NCI-H1105 (cell line): ENCODE data around the gene TTC36.
"Not testable (repeated sequence)": the region's sequence is repeated elsewhere in the genome, so short reads cannot be mapped to it uniquely, and the experiment has no call there.

Experiments
- DNase-seq: peaks from one replicate; lab custom pipeline; 2025; lab: John Stamatoyannopoulos, UW

The TTC36 gene

GRCh38 chr11:118532852-118533768 is 5.8 kb downstream of the TTC36 start:
- DNase-seq = no peak

DNA sequence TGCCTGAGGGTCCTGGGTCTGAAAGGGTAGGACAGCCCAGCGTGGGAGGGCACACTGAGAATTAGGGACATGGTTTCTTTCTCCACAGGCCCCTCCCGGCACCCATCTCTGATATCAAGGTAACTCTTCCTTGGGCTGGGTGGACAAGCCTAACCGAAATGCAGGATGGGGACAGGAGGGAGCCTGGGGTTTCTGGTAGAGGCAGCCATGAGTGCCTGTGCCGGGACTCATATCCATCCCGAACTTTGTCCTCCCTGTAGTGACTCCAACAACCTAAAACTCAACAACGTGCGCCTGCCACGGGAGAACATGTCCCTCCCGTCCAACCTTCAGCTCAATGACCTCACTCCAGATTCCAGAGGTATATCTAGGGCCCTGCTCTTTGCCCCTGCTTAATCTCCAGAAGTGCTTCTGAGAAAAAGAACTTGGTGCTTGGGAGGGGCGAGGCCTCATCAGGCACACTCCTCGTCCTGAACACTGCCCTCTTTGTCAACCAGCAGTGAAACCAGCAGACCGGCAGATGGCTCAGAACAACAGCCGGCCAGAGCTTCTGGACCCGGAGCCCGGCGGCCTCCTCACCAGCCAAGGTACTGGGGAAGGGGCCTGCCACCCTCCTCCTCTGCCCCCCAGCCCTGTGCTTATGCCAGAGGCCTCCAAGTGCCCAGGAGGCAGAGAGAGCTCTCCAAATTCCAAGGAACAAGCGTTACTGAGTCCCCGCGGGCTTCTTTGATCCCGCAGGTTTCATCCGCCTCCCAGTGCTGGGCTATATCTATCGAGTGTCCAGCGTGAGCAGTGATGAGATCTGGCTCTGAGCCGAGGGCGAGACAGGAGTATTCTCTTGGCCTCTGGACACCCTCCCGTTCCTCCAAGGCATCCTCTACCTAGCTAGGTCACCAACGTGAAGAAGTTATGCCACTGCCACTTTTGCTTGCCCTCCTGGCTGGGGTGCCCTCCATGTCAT is 6.8 kb downstream of the TTC36 start:
- no peak for DNase-seq

GRCh38 chr11:118535261-118535660 is 8.0 kb downstream of the TTC36 start:
- DNase-seq = no peak

DNA sequence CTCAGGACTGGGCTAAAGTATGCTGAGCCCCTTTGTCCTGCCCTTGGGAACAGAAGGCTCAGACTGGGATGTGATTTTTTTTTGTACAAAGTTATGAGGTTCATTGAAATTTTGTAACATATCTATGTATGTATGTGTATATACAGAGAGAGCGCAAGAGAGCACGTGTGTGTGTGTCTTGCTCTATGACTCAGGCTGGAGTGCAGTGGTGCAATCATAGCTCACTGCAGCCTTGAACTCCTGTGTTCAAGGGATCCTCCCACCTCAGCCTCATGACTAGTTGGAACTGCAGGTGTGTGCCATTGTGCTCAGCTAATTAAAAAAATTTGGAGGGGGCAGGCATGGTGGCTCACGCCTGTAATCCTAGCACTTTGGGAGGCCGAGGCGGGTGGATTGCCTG is 9.5 kb downstream of the TTC36 start:
- no peak for DNase-seq

- no peak for DNase-seq
Measured at GRCh38 chr11:118537409-118537980, 10.2 kb downstream of the TTC36 start.

DNA sequence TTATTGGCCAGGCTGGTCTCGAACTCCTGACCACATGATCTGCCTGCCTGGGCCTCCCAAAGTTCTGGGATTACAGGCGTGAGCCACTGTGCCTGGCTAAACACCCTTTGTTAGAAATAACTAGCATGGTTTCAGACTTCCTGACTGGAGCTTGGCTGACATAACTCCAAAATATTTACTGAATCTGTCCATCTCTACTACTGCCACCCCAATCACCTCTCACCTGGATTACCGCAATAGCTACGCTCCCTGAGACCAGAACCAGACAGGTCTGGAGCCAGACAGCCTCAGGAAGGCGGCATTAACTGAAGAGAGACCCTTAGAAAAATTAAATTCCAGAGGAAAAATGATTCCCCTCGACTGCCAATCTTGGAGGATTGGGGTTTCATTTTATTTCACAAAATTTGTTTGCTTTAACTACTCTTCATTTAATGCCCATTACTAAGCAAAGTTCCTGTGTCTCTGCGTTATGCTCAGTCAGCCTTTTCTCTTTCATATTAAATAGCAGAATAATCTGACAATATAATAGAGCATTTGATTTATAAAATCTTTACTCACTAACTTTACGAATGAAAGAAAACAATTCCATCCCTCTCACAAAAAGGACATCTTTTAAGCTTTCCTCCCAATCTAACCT is 16.9 kb downstream of the TTC36 start:
- no peak for DNase-seq

- DNase-seq = no peak
Measured at GRCh38 chr11:118544647-118545010, 17.4 kb downstream of the TTC36 start.

DNA sequence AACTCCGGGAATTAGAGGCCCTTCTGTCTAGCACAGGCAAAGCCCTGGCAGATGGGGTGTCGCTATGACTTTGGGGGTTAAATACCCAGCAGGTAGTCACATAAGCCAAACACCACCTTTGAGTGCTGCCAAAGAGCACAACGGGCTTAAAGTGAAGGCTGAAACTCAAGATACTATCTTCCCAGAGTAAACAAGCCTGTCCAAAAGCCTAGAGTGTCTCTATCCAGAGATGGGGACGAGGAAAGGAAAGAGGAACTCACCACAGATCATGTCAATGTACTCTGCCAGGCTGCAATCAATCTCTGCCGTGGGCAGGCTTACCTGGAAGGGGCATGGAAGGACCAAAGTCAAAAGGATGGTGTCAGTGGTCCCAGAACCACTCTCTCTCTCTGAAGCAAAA is 18.3 kb downstream of the TTC36 start:
- no peak for DNase-seq

- no peak for DNase-seq
Measured at GRCh38 chr11:118547132-118547531, 19.9 kb downstream of the TTC36 start.

GRCh38 chr11:118552341-118552740 is 25.1 kb downstream of the TTC36 start:
- no peak for DNase-seq

GRCh38 chr11:118560806-118561205 is 33.5 kb downstream of the TTC36 start:
- no peak for DNase-seq

- DNase-seq = no peak
Measured at GRCh38 chr11:118565051-118565450, 37.8 kb downstream of the TTC36 start.

GRCh38 chr11:118569670-118570069 is 42.4 kb downstream of the TTC36 start:
- DNase-seq = no peak

DNA sequence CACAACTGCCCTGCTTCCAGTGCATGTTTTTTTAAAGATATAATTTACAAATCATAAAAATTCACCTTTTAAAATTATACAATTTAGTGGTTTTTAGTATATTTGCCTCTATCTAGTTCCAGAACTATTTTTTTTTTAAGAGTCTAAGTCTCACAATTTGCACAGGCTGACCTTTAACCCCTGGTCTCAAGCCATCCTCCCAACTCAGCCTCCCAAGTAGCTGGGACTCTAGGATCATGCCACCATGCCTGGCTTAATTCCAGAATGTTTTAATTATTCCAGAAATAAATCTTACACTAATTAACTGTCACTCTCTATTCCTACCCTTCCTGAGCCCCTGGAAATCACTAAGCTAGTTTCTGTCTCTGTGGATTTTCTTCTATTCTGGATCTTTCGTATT is 43.5 kb downstream of the TTC36 start:
- DNase-seq = no peak

DNA sequence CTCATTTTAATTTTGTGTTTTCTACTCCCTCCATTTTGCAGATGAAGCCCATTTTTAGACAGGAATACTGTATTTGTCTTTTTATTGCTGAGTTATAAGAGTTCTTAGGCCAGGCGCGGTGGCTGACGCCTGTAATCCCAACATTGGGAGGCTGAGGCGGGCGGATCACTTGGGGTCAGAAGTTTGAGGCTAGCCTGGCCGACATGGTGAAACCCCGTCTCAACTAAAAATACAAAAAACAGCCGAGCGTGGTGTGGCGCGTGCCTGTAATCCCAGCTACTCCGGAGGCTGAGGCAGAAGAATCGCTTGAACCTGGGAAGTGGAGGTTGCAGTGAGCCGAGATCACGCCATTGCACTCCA is 44.4 kb downstream of the TTC36 start:
- DNase-seq = not testable (repeated sequence)

DNA sequence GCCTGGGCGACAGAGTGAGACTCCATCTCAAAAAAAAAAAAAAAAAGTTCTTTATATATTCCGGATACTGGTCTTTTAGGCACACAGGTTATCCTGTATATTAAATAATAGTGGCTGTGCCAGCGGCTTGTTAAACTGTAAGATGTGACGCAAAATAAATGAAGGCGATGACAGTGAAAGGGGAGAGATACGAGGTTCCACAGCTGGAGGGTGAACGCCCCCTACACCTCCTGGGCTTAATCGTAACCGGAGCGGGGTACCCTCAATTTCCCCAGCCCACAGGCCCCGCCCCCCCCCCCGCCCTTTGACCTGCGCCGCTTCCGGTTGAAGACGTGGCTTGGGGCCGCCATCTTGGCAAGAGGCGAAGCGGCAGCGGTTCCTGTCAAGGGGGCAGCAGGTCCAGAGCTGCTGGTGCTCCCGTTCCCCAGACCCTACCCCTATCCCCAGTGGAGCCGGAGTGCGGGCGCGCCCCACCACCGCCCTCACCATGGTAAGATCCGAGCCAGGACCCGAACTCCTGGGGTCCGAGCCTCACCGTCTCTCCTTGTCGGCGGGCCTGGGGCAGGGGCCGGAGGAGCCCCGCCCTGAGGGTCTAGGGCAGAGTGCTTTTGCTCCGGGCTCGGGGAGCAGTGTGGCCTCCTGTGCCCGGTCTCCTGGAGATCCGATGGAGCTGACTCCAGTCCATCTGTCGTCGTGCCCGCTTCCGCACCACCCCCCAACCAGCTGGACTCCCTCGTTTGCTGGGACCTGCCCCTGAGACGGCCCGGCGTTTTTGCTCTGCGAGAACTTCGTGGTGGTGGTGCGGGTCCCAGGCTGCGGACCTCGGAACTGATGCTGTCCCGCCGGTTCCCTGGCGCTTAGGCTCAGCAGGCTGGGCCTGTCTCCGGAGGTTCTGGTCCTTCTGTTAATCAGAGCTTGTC is 45.0 kb downstream of the TTC36 start, which contains the start of gene ARCN1:
TSS of gene ARCN1 (plus strand) at position 349 of the 920 bp plus-strand sequence. CDS start at position 488, 139 bp downstream.
- peak; percentile 85 for DNase-seq

DNA sequence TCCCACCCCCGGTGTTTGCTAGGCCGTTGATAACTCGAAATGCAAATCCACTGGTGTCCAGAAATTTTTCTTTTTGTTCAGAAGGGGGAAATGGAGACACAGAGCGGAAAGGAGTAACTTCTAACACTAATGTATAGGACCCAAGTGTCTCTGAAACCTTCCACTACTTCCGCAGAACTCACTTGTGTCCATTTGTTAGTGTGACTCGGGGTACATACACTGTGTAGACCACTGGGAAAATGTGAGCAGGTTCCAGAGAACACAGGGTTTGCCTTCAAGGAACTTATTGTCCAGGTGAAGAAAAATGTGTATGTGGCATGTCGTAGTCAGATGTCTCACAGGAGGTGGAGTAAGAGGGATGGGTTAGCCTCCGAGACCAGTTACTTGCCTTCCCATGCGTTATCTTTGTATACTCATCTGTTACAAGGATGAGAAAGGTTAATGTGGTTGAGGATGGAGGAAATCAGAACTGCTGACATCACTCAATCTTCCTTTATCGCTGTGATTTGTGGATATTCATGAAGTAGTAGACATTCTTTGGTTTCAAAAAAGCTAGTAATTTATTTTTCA is 45.8 kb downstream of the TTC36 start:
- DNase-seq = no peak

GRCh38 chr11:118574636-118575035 is 47.4 kb downstream of the TTC36 start:
- DNase-seq = no peak

DNA sequence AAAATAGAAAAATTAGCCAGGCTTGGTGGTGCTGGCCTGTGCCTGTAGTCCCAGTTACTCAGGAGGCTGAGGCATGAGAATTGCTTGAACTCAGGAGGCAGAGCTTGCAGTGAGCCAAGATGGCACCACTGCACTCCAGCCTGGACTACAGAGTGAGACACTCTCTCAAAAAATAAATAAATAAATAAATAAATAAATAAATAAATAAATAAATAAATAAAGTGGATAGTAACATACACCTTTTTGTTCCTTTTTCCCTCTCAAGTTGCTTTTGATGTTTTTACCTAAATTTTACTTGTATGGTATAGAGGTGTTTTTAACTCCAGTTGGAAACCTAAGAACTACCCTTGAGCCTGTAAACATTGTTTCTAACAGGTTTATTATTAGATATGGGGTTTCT is 50.7 kb downstream of the TTC36 start:
- DNase-seq = not testable (repeated sequence)
